PC-3 (cell line): ENCODE results near the gene PPL. TPM values are rescaled to one million over a fixed set of nuclear protein-coding genes. Genes with fewer than 3 reads are reported as not detected.
"Not testable (repeated sequence)": the region's sequence is repeated elsewhere in the genome, so short reads cannot be mapped to it uniquely, and the experiment has no call there.

Experiments used
- ATAC-seq: fragments of 200-7000 bp; cut with Tn5 transposase; 2 replicates; pipeline ENCODE4 v1.9.1; 2020; ENCODE audit warnings: mild to moderate bottlenecking, moderate library complexity
- BruUV-seq: library from RNA; stranded (reverse); fragments of 400-500 nt; replicated peaks from 2 replicates; lab custom pipeline; 2021; lab: Mats Ljungman, UMichigan
- CTCF ChIA-PET: fragments of 300-600 bp; sonication (Branson Sonifier 250); formaldehyde crosslinking; loops from one replicate; lab custom pipeline; 2022; ENCODE audit warnings: antibody characterized with exemption; lab: Charles Lee
- POLR2A ChIA-PET: fragments of 300-600 bp; sonication (Branson Sonifier 250); formaldehyde crosslinking; loops from one replicate; lab custom pipeline; 2022; ENCODE audit warnings: antibody characterized with exemption; ENCODE audit not compliant: unreplicated experiment; lab: Charles Lee
- DNase-seq: peaks from one replicate; pipeline ENCODE4 v3.0.0-alpha.2; 2015
- H2AFZ ChIP-seq: fragments of 300-600 bp; sonication (generic); 2 replicates; pipeline ENCODE4 v1.6.0; 2016; ENCODE audit warnings: antibody characterized with exemption, low read length
- H3F3A ChIP-seq: fragments of 300-600 bp; sonication (generic); one replicate; pipeline ENCODE4 v1.6.0; 2017; ENCODE audit warnings: antibody characterized with exemption, low read length, control low read depth, mild to moderate bottlenecking; ENCODE audit not compliant: unreplicated experiment
- H3K27ac ChIP-seq: fragments of 300-600 bp; sonication (generic); 2 replicates; pipeline ENCODE4 v1.5.1; 2016; ENCODE audit warnings: mild to moderate bottlenecking, low read length
- H3K27me3 ChIP-seq: fragments of 300-600 bp; sonication (generic); 2 replicates; pipeline ENCODE4 v1.6.1; 2016; ENCODE audit warnings: low read length, mixed read lengths
- H3K36me3 ChIP-seq: fragments of 300-600 bp; sonication (generic); 2 replicates; pipeline ENCODE4 v1.6.1; 2016; ENCODE audit warnings: low read depth, mixed run types, low read length, mixed read lengths
- H3K4me1 ChIP-seq: fragments of 300-600 bp; sonication (generic); 2 replicates; pipeline ENCODE4 v1.5.1; 2016; ENCODE audit warnings: low read length; ENCODE audit not compliant: insufficient read depth
- H3K4me2 ChIP-seq: fragments of 300-600 bp; sonication (generic); 2 replicates; pipeline ENCODE4 v1.6.0; 2016; ENCODE audit warnings: low read length
- H3K4me3 ChIP-seq: fragments of 300-600 bp; sonication (generic); 2 replicates; pipeline ENCODE4 v1.5.1; 2016; ENCODE audit warnings: mild to moderate bottlenecking, low read length, mixed read lengths
- H3K79me2 ChIP-seq: fragments of 300-600 bp; sonication (generic); 2 replicates; pipeline ENCODE4 v1.6.1; 2017; ENCODE audit warnings: low read length, mixed read lengths
- H3K9ac ChIP-seq: fragments of 300-600 bp; sonication (generic); 2 replicates; pipeline ENCODE4 v1.6.0; 2016; ENCODE audit warnings: mild to moderate bottlenecking, low read length
- H3K9me2 ChIP-seq: fragments of 300-600 bp; sonication (generic); replicated peaks from 2 replicates; pipeline ENCODE4 v1.6.1; 2016; ENCODE audit warnings: mixed run types, low read length, mixed read lengths
- H3K9me3 ChIP-seq: fragments of 300-600 bp; sonication (generic); 2 replicates; pipeline ENCODE4 v1.6.1; 2016; ENCODE audit warnings: low read length, mixed read lengths
- H4K20me1 ChIP-seq: fragments of 300-600 bp; sonication (generic); 2 replicates; pipeline ENCODE4 v1.6.1; 2016; ENCODE audit warnings: low read length, mixed read lengths
- EZH2 ChIP-seq: fragments of 300-600 bp; sonication (generic); IDR thresholded peaks from one replicate; pipeline ENCODE4 v1.6.1; 2017; ENCODE audit warnings: antibody characterized with exemption, mild to moderate bottlenecking, low read length; ENCODE audit not compliant: unreplicated experiment
- EZH2phosphoT487 ChIP-seq: fragments of 300-600 bp; sonication (generic); IDR thresholded peaks from 2 replicates; pipeline ENCODE4 v1.6.1; 2018; ENCODE audit warnings: mild to moderate bottlenecking, antibody characterized with exemption, low read length, borderline replicate concordance
- intact Hi-C: fragments of 100-400 bp; cut with micrococcal nuclease; formaldehyde crosslinking; loops from 2 replicates; pipeline ENCODE4 v1.9.0; 2023
- total RNA-seq: library from RNA; depleted of rRNA; stranded (reverse); fragments of >200 nt; gene quantifications from 2 replicates; pipeline ENCODE4 v1.2.3, GENCODE V29; 2014
- TF ChIP-seq, protein P1 (sequence below): fragments of 300-600 bp; sonication (generic); conservative IDR thresholded peaks from 2 replicates; pipeline ENCODE4 v1.5.1; 2017; ENCODE audit warnings: antibody characterized with exemption, low read depth, mild to moderate bottlenecking, low read length

The PPL gene
- total RNA-seq, 1 experiment from 2014 or later: 18.8 TPM

GRCh38 chr16:4954714-4955113 lies 17.8 kb upstream of the PPL start:
- POLR2A ChIA-PET: no interaction called here

DNA sequence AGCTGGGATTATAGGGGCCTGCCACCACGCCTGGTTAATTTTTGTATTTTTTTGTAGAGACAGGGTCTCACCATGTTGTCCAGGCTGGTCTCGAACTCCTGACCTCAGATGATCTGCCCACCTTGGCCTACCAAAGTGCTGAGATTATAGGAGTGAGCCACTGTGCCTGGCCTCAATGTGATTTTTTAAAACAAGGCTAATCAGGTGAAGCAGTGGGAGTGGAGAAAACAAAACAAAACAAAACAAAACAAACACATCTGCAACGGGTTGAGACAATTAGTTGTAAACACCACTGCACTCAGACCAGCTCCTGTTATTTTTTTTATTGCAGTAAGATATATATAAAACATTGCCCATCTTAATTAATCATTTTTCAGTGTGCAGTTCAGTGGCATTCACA lies 14.6 kb upstream of the PPL start:
- H3K4me3 ChIP-seq, H3F3A ChIP-seq, H4K20me1 ChIP-seq, H3K27me3 ChIP-seq, H3K4me2 ChIP-seq, H3K27ac ChIP-seq, POLR2A ChIA-PET, H3K36me3 ChIP-seq, DNase-seq, BruUV-seq, ATAC-seq, H3K79me2 ChIP-seq, CTCF ChIA-PET, H3K9ac ChIP-seq, H3K4me1 ChIP-seq, H3K9me2 ChIP-seq, H3K9me3 ChIP-seq, H2AFZ ChIP-seq: not testable (repeated sequence)
- intact Hi-C loops: loop anchor here (10.0 kb wide), 1 partner anchor 147 kb away; the partner anchor contains the start of gene ROGDI

More at GRCh38 chr16:4954714-4955113, 17.8 kb upstream of the PPL start:
- no TSS peak for BruUV-seq
- Histone ChIP-seq H3K27ac (no peak overlapping the region), H3F3A (no peaks in the 10 kb centered on the region), H2AFZ (no peak overlapping the region), H3K4me1 (0 out of 2 replicates have a peak, but pooled peaks cover 8% of the 10 kb centered on the region), H3K4me3 (no peak overlapping the region), H3K79me2 (no peaks in the 10 kb centered on the region), H3K9me2 (no peaks in the 10 kb centered on the region), H3K36me3 (no peaks in the 10 kb centered on the region), H3K9ac (no peak overlapping the region), H4K20me1 (no peaks in the 10 kb centered on the region), H3K9me3 (no peaks in the 10 kb centered on the region), H3K4me2 (no peak overlapping the region), H3K27me3 (no peaks in the 10 kb centered on the region)
- TF ChIP-seq EZH2phosphoT487: no peak
- no peak for TF ChIP-seq EZH2
- TF ChIP-seq, protein P1, sequence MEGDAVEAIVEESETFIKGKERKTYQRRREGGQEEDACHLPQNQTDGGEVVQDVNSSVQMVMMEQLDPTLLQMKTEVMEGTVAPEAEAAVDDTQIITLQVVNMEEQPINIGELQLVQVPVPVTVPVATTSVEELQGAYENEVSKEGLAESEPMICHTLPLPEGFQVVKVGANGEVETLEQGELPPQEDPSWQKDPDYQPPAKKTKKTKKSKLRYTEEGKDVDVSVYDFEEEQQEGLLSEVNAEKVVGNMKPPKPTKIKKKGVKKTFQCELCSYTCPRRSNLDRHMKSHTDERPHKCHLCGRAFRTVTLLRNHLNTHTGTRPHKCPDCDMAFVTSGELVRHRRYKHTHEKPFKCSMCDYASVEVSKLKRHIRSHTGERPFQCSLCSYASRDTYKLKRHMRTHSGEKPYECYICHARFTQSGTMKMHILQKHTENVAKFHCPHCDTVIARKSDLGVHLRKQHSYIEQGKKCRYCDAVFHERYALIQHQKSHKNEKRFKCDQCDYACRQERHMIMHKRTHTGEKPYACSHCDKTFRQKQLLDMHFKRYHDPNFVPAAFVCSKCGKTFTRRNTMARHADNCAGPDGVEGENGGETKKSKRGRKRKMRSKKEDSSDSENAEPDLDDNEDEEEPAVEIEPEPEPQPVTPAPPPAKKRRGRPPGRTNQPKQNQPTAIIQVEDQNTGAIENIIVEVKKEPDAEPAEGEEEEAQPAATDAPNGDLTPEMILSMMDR: no peak
- CTCF ChIA-PET: no interaction called here
- intact Hi-C loops: loop anchor here (10.0 kb wide), 1 partner anchor 150 kb away; the partner anchor contains the start of gene ROGDI
- DNase-seq (no peak), ATAC-seq (no peak)

GRCh38 chr16:4949986-4950385 lies 13.0 kb upstream of the PPL start:
- Histone ChIP-seq H2AFZ (no peak overlapping the region), H3K79me2 (no peaks in the 10 kb centered on the region), H3K27ac (no peak overlapping the region), H3K9me3 (no peaks in the 10 kb centered on the region), H3F3A (peaks cover 5% of the 10 kb centered on the region), H4K20me1 (no peaks in the 10 kb centered on the region), H3K4me1 (peaks cover 11% of the 10 kb centered on the region), H3K4me3 (no peak overlapping the region), H3K4me2 (no peak overlapping the region), H3K9ac (no peak overlapping the region), H3K27me3 (no peaks in the 10 kb centered on the region), H3K9me2 (no peaks in the 10 kb centered on the region), H3K36me3 (no peaks in the 10 kb centered on the region)
- intact Hi-C loops: loop anchor here (10.0 kb wide), 2 partner anchors 145 to 215 kb away; partner anchors contain the start of genes ANKS3, DNAAF8 and ROGDI
- POLR2A ChIA-PET: no interaction called here
- CTCF ChIA-PET: no interaction called here
- BruUV-seq: no TSS peak
- ATAC-seq (no peak), DNase-seq (no peak)
- TF ChIP-seq EZH2phosphoT487 (no peak), EZH2 (no peak)
- TF ChIP-seq, protein P1: no peak
